ENCODE measurements around the gene CPE.

- TF ChIP-seq CTCF (IDR thresholded peaks at IDR 0.05) (no peak), POLR2A (IDR thresholded peaks at IDR 0.05) (no peak)
Measured at GRCh38 chr4:165449333-165449732, 70.5 kb downstream of the CPE start.

All from lower leg skin (tissue), 3 donors.